ENCODE results near the gene PRIM2. TPM values are rescaled to one million over a fixed set of nuclear protein-coding genes. Genes with fewer than 3 reads are reported as not detected.
"Not testable (repeated sequence)": the region's sequence is repeated elsewhere in the genome, so short reads cannot be mapped to it uniquely, and the experiment has no call there.

The PRIM2 gene
- total RNA-seq, 1 experiment from 2014 or later = 30.7 TPM

GRCh38 chr6:57283106-57283505, 34.3 kb upstream of the PRIM2 start:
- intact Hi-C loops (cut with micrococcal nuclease; ENCODE audit: unreplicated experiment) = no loop called here
- CTCF ChIA-PET = no interaction called here
- no TSS peak for BruUV-seq (replicated peaks)

GRCh38 chr6:57283911-57284455, 33.4 kb upstream of the PRIM2 start:
- TF ChIP-seq TCF7L2 (IDR thresholded peaks at IDR 0.05; ENCODE audit: low read depth, low read length) = peak; percentile 34; the same call in 1 of the 2 replicates
- no peak for TF ChIP-seq CTCF (IDR thresholded peaks at IDR 0.05)
- no TSS peak for BruUV-seq (replicated peaks)
- no peak overlapping the region for H3K4me3 ChIP-seq (ENCODE audit: low read depth in 2 of 2, low read length in 2 of 2)
- H3K4me1 ChIP-seq (ENCODE audit: control insufficient read depth, insufficient read depth, low read length) = no peaks in the 10 kb centered on the region
- CTCF ChIA-PET = no interaction called here
- no peaks in the 10 kb centered on the region for H3K9me3 ChIP-seq (ENCODE audit: control insufficient read depth, insufficient read depth, low read depth, low read length)
- POLR2A ChIA-PET = no interaction called here
- in situ Hi-C loops (cut with HindIII; ENCODE audit: low pct_unique_long_range_greater_than_20kb, low sequenced_read_pairs) = no loop called here
- no peak overlapping the region for H3K27ac ChIP-seq (ENCODE audit: low read length)
- intact Hi-C loops (cut with micrococcal nuclease; ENCODE audit: unreplicated experiment) = no loop called here
- no peak for DNase-seq (ENCODE audit: low read depth, low spot score)
- H3K27me3 ChIP-seq (ENCODE audit: control insufficient read depth, insufficient read depth, low read length) = no peaks in the 10 kb centered on the region; the same call in 1 of the 2 replicates
- no peaks in the 10 kb centered on the region for H3K36me3 ChIP-seq (ENCODE audit: control insufficient read depth, insufficient read depth, low read length)
- ATAC-seq = no peak

More at GRCh38 chr6:57283106-57283505, 34.3 kb upstream of the PRIM2 start:
- POLR2A ChIA-PET = no interaction called here
- TF ChIP-seq POLR2AphosphoS5 (IDR thresholded peaks at IDR 0.05; ENCODE audit: low read depth, low read length) = no peak
- no peak for TF ChIP-seq TCF7L2 (IDR thresholded peaks at IDR 0.05; ENCODE audit: low read depth, low read length)
- no peak for TF ChIP-seq REST (IDR thresholded peaks at IDR 0.05; ENCODE audit: insufficient read depth in 1 of 2, low read depth in 2 of 2, low read length in 1 of 2)
- no peak for TF ChIP-seq CTCF (IDR thresholded peaks at IDR 0.05)
- TF ChIP-seq SIN3A (IDR thresholded peaks at IDR 0.05; ENCODE audit: borderline replicate concordance, insufficient read depth, low read depth, low read length) = no peak
- in situ Hi-C loops (cut with HindIII; ENCODE audit: low pct_unique_long_range_greater_than_20kb, low sequenced_read_pairs) = no loop called here
- H3K27ac ChIP-seq (ENCODE audit: low read length) = no peak overlapping the region
- H3K4me1 ChIP-seq (ENCODE audit: control insufficient read depth, insufficient read depth, low read length) = no peaks in the 10 kb centered on the region
- H3K4me3 ChIP-seq (ENCODE audit: low read depth in 2 of 2, low read length in 2 of 2) = no peak overlapping the region
- no peak for ATAC-seq
- H3K9me3 ChIP-seq (ENCODE audit: control insufficient read depth, insufficient read depth, low read depth, low read length) = no peaks in the 10 kb centered on the region
- H3K36me3 ChIP-seq (ENCODE audit: control insufficient read depth, insufficient read depth, low read length) = no peaks in the 10 kb centered on the region
- DNase-seq (ENCODE audit: low read depth, low spot score) = no peak
- H3K27me3 ChIP-seq (ENCODE audit: control insufficient read depth, insufficient read depth, low read length) = no peaks in the 10 kb centered on the region; the same call in 1 of the 2 replicates

- H3K27ac ChIP-seq (ENCODE audit: low read length); H3K4me3 ChIP-seq (ENCODE audit: low read depth in 2 of 2, low read length in 2 of 2); DNase-seq (ENCODE audit: low read depth, low spot score); ATAC-seq; H3K4me1 ChIP-seq (ENCODE audit: control insufficient read depth, insufficient read depth, low read length); H3K36me3 ChIP-seq (ENCODE audit: control insufficient read depth, insufficient read depth, low read length); intact Hi-C loops (cut with micrococcal nuclease; ENCODE audit: unreplicated experiment); in situ Hi-C loops (cut with HindIII; ENCODE audit: low pct_unique_long_range_greater_than_20kb, low sequenced_read_pairs); CTCF ChIA-PET; H3K9me3 ChIP-seq (ENCODE audit: control insufficient read depth, insufficient read depth, low read depth, low read length); BruUV-seq (replicated peaks); H3K27me3 ChIP-seq (ENCODE audit: control insufficient read depth, insufficient read depth, low read length): not testable (repeated sequence)
- POLR2A ChIA-PET = interaction anchor here (0.6 kb wide), 1 partner anchor 273 kb away, joined by 3 read pairs; no protein-coding TSS in a partner anchor
Measured at GRCh38 chr6:57288136-57288535, 29.3 kb upstream of the PRIM2 start.

- ATAC-seq; H3K36me3 ChIP-seq (ENCODE audit: control insufficient read depth, insufficient read depth, low read length); POLR2A ChIA-PET; in situ Hi-C loops (cut with HindIII; ENCODE audit: low pct_unique_long_range_greater_than_20kb, low sequenced_read_pairs); intact Hi-C loops (cut with micrococcal nuclease; ENCODE audit: unreplicated experiment); H3K4me1 ChIP-seq (ENCODE audit: control insufficient read depth, insufficient read depth, low read length); H3K9me3 ChIP-seq (ENCODE audit: control insufficient read depth, insufficient read depth, low read depth, low read length); H3K27me3 ChIP-seq (ENCODE audit: control insufficient read depth, insufficient read depth, low read length); H3K27ac ChIP-seq (ENCODE audit: low read length); BruUV-seq (replicated peaks); DNase-seq (ENCODE audit: low read depth, low spot score); CTCF ChIA-PET; H3K4me3 ChIP-seq (ENCODE audit: low read depth in 2 of 2, low read length in 2 of 2): not testable (repeated sequence)
Measured at GRCh38 chr6:57293472-57293871, 24.0 kb upstream of the PRIM2 start.

All from Panc1 (cell line).